Hippocampal formation (tissue), 2 donors: ENCODE measurements around the gene CLMP.
"Not testable (repeated sequence)": the region's sequence is repeated elsewhere in the genome, so short reads cannot be mapped to it uniquely, and the experiment has no call there.

Source experiments
- DNase-seq, 2 donors: peaks; one replicate each; lab custom pipeline; 2025; lab: John Stamatoyannopoulos, UW

The CLMP gene

DNA sequence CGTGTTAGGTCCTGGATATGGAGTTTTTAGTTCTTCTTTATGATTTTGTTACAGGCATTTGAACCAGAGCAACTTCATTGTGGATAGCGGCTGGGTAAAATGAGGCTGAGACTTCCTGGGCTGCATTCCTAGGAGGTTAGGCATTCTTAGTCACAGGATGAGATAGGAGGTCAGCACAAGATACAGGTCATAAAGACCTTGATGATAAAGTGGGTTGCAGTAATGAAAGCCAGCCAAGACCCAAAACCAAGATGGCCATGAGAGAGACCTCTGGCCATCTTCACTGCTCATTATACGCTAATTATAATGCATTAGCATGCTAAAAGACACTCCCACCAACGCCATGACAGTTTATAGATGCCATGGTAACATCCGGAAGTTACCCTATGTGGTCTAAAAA, 23.4 kb upstream of the CLMP start:
- no peak for DNase-seq

- no peak for DNase-seq
Observed at GRCh38 chr11:123217897-123218296, 22.8 kb upstream of the CLMP start.

DNA sequence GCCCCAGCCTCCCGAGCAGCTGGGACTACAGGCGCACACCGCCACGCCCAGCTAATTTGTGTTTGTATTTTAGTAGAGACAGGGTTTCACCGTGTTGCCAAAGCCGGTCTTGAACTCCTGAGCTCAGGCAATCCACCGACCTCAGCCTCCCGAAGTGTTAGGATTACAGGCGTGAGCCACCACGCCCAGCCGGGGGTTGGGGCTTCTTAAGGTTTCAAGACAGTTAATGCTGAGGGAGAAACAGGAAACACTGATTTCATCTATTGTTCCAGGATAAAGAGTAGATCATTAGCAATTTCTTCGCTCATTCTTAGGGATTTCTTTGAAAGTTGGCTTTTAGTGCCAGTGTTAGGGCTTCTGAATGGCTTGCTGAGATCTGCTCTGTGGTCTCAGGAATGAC, 21.2 kb upstream of the CLMP start:
- DNase-seq = no peak

DNA sequence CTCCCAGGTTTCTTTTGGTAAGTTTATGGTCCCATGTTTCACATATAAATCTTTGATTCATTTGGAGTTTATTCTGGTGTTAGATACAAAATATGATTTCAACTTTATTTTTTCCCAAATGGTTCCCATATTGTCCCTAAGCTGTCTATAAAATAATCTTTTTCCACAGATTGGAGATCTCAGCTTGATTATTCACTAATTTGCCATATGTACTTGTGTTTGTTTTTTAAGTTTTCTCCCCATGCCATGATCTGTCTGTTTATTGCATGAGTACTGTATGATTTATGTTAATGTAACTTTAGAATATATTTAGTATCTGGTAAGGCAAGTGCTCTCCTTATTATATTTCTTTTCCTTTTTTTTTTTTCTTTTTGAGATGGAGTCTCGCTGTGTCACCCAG, 19.9 kb upstream of the CLMP start:
- DNase-seq = no peak

DNA sequence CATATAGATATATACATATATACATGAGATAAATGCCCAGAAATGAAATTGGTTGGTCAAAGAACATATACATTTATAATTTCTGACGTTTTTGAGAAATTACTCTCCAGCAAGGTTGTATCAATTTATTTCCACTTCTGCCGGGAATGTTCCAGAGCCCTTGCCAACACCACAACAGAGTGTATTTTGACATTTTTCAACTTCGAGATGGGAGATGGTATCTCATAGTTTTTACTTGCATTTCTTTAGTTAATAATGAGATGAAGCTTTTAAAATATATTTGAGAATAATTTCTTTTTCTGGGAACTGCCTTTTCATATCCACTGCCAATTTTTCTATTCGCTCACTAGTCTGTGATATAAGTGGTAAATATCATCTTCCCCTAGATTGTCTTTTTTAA, 19.3 kb upstream of the CLMP start:
- DNase-seq = no peak

DNA sequence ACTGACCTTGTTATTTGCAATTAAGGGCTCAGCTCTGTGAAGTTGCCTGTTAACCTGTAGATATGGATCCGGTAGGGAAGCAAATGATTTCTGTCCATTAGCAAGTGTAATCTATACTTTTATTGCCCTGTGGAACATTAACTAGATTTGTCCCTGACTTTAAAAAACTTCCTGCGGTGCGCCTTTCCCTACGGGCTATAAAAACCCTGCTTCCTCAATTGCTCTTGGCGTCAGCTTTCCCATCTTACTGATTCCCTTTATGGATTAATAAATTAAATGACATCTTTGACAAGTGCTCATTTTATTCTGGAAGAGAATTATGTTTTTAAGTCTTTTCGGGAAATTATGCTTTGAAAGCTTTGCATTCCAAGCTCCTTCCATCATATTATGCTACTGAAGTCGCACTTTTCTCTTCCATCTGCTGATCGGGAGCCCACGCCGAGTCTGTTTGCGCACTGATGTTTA, 18.3 kb upstream of the CLMP start:
- no peak for DNase-seq

GRCh38 chr11:123212406-123212805, 17.4 kb upstream of the CLMP start:
- no peak for DNase-seq

- DNase-seq = no peak
Observed at GRCh38 chr11:123211981-123212380, 16.9 kb upstream of the CLMP start.

DNA sequence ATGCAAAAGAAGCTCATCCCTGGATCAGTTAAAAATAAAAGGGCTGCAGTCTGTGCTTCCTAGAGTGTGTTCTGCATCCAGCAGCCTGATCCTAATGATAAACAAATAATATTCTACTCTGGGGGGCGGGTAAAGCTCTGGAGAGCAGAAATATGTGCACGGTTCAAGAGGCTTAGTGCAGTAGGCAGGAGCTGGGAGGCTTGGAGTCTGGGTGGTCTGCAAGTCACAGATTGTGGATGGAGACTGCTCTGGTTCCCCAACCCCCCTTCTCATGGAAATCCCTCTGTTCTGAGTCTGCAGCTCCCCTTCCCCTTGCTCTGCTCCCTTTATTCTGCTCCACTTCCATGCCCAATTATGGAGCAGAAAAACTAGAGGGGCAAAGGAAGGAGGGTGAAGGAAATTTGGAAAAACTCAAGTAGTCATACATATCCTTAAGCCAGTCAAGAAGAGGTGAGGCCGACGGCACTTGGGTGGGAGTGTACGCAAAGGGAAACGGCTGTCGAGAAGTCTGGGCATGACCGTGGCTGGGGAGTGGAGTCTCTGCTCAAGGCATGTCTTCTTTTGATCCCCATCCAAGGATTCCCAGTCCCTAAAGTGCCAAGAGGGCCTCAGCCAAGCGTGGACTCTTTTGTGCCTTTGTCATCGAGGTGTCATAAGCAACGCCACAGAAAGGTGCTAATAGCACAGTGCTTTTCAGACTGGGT, 16.3 kb upstream of the CLMP start:
- no peak for DNase-seq

- DNase-seq = no peak
Observed at GRCh38 chr11:123209591-123209990, 14.5 kb upstream of the CLMP start.

DNA sequence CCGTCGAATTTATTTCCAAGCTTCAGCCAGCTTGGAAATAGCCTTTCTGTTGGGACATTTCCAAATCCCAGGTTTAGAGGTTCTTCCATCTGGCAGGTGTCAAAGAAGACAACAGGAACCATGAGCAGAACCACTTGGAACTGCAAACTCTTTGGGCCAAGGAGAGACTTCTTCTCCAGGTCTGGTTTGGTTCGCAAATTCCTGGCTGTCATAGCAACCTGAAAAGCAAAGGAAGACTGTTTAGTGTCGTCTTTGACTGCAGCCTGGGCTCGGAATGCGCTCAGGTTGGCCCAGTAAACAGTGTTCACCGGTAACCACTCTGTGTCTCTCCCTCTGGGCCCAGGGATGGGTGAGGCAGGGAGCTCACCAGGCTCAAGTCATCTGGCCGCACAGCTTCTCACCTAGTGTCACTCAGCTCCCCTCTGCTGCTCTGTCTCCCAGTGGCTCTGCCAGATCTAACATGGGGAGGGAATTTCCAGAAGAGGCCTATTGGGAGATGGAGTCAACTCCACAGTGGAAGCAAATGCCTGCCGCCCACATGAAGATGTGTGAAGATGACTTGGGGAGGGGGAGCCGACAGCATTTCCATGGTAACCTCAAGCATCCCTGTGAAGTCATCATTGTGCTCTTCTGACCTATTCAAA, 11.9 kb upstream of the CLMP start:
- no peak for DNase-seq

DNA sequence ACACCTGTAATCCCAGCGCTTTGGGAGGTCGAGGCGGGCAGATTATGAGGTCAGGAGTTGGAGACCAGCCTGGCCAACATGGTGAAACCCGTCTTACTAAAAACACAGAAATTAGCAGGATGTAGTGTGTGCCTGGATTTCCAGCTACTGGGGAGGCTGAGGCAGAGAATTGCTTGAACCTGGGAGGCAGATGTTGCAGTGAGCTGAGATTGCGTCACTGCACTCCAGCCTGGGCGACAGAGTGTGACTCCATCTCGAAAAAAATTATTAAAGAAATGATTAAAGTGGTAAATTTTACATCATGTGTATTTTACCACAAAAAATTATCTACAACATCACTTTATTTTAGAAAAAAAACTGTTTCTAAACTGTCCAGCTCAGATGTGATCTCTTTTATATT, 11.0 kb upstream of the CLMP start:
- not testable (repeated sequence) for DNase-seq

GRCh38 chr11:123203934-123204333, 8.9 kb upstream of the CLMP start:
- no peak for DNase-seq

DNA sequence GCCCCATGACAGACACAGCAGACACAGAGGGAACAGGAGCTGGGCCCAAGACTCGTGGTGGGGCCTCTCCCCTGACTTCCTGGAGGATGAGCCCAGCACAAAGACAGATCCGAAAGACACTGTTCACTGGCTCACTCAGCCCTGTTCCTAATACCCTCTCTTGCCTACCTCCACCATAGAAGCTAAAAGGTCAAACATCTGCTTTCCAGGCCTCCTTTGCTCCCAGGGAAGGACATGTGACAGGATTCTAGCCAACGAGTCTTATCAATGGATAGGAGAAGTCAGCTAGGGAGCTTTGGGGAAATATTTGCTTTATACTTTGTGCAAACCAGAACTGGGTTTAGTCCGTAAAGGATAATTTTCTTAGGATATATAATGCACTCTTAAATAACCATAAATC, 8.4 kb upstream of the CLMP start:
- DNase-seq = no peak

DNA sequence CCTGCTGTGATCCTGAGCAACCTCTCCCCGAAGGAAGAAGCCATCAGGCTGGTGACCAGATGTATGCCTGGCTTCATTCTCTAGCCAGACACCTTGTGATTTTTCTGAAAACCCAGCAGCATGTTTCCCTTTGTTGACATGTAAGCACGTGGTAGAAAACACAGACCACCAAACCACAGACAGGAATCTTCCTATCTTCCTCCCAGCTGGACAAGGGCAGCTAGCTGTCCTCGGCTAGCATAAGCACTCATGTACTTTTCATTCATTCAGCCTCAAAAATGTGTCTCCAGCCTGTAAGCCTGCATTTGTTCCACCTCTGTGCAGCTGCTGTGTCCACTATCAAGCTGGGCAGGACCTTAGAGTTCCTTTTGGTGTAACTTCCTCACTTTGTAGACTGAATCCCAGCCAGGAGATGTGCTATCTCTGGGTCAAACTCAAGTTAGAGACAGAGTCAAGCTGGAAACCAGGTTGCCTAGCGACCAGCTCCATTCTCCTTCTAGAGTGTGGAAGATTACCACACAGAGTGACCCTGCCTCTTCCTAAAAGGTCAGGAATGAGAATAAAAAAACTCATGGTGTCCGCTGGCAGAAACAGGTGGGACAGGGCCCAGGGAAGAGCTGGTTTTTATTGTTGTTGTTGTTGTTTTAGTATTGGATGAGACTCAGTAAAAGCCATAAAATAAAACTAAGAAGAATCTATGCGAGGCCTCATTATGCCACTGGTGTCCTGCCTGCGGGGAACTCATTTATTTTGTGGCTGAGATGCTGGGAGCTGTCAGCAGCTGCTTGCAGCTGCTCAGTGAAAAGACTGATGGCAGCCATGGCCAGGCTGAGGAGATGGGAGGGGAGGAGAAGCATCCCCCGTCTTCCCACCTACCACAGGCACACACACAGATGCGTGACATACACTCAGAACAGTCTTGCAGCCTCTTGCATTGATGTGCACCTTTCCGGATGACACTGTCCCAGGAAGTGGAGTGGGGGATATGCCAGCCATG, 7.4 kb upstream of the CLMP start:
- no peak for DNase-seq

DNA sequence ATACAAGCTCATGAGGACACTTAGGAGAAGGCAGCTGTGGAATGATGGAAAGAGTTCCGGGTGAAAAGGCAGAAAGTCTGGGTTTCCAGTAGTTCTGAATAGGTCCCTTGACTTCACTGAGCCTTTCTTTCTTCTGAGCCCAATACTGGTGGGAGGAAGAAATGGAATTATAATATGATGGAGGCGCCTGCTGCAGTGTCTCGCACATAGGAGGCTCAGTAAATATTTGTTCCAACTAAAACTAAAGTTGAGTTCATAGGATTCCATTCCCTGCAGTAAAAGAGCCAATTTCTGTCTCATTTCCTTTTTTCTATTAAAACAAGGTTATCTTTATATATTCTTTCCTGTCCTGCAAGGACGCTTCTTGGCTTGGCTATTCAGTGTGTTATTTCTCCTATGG, 5.2 kb upstream of the CLMP start:
- DNase-seq = no peak

DNA sequence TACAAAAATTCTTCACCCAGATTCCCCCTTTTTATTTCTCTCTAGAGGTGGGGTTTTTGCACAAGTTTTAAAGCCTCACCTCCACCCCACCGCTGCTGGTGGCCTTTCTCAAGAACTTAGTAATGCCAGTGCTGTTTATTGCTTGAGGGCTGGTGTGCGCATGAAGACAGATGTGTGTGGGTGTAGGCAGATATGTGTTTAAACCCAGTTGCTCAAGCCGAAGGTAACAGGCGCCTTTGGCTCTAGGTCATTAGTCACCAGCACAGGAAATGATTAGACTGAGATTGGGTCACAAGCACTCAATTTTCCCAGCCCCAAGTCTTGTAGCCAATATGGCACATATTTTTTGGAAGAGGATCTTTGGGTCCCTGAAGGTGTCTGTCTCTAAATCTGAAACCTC, 2.7 kb upstream of the CLMP start:
- DNase-seq = no peak

DNA sequence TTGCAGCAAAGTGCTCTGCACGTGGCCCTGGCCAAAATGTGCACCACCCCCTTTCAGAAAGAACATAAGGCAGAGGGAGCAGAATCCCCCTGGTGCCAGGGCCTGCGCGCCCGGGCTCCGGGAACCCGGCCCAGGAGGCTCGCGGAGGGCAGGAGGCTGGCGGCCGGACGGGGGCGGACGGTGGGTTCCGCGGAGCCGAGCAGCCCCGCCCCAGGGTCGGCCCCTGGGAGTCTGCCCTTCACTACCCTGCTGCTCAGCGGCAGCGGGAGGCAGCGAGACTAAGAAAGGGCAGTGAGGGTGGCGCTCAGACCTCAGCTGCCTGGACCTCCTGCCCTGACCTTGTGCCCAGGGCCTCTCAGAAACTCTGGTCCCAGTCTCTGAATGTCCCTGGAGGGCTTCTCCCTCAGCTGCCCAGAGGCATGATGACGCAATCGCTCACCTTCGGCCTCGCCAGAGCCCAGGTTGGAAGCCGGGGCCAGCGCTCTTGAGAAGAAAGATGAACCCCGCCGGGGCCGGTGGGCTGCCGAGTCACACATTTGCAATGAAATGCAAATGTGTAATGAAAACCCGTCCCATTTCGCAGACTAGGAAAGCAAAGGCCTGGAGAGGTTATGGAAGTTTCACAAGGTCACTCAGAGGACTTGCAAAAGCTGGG, 1.1 kb upstream of the CLMP start:
- no peak for DNase-seq

DNA sequence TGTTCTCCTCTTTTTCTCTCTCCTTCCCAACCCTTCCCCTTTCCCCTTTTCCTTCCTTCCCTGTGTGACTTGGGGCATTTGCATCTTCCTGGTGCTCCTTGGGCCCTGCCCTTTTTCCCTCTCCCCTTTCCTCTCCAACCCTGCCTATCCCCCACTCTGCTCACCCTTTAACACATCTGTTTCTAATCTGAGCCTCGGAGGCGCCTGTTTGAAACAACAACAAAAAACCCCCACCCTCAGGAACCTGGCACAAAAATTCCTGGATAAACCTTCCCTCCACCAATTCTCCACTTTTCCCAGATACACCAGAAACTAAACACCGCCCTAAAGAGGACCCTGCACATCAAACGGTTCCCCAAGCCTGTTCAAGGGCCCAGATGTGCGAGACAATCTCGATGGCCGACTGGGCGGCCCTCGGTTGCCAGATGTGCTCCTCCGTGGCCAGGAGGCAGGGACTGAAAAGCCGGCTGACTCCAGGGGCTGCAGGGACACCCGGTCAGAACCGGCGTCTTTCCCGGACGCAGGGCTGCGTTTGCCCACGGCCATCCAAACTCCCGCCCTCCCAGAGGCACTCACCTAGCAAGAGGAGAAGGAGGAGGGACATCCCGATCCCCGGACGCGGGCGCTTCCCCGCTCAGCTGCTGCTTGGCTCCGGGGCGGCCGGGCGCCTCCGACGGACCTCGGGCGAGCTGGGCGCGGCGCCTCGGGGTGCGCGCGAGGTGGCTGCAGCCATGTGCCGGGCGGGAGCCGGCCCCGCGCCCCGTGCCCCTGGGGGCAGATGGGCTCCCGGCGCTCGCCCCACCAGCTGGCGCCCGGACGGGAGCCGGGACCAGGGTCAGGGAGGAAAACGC, 486 bp downstream of the CLMP start:
- DNase-seq = no peak

DNA sequence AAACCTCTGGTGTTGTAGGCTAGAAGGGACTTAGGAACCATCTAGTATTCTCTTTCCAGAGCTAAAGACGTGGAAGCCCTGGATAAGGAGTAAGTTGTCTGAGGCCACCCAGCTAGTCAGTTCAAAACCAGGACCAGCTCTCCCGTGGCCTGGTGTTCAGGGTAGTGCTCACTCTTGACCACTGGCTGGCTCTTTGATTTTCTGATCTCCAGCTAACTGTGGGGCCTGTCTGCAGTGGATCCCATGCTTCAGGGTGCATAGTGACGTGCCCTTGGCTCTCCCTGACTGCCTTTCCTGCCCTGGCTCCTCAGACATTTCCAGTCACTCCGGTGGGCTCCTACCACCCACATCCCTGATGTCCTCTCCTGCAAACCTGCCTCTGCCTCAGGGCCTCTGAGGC, 1.3 kb downstream of the CLMP start:
- no peak for DNase-seq

DNA sequence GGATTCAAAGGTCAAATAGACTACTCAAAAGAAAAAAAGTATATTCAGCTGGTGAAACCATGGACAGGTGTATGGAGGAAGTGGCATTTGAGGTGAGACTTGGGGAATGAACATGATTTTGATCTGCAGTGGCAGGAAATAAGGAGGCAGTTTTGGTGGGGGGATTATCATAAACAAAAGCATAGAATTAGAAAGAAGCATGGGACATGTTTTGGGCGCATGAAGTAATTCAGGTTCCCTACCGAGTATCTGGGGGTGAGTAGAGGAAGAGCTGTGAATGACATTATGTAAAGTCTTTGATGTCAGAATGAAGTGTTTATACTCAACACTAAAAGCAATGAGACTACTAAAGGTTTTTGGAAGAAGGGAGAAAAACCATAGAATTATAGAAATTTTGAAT, 3.1 kb downstream of the CLMP start:
- no peak for DNase-seq
